HG03139 (cell line): ENCODE results near the gene DHX9.
"Not testable (repeated sequence)": the region's sequence is repeated elsewhere in the genome, so short reads cannot be mapped to it uniquely, and the experiment has no call there.

Source experiments
- ATAC-seq: cut with Tn5 transposase; IDR thresholded peaks from one replicate; pipeline ENCODE4 v1.9.1; 2021; ENCODE audit not compliant: unreplicated experiment

DHX9 gene

GRCh38 chr1:182888736-182889531 is 49.8 kb downstream of the DHX9 start:
- no peak for ATAC-seq

GRCh38 chr1:182889997-182890396 is 50.9 kb downstream of the DHX9 start:
- ATAC-seq = no peak

- ATAC-seq = no peak
Measured at GRCh38 chr1:182890927-182891610, 51.9 kb downstream of the DHX9 start.

- ATAC-seq = no peak
Measured at GRCh38 chr1:182897696-182898095, 58.5 kb downstream of the DHX9 start.

GRCh38 chr1:182901946-182902345 is 62.8 kb downstream of the DHX9 start:
- not testable (repeated sequence) for ATAC-seq

GRCh38 chr1:182905321-182905720 is 66.2 kb downstream of the DHX9 start:
- no peak for ATAC-seq

GRCh38 chr1:182909578-182909977 is 70.4 kb downstream of the DHX9 start:
- no peak for ATAC-seq

- no peak for ATAC-seq
Measured at GRCh38 chr1:182910143-182910542, 71.0 kb downstream of the DHX9 start.

GRCh38 chr1:182913401-182913800 is 74.3 kb downstream of the DHX9 start:
- no peak for ATAC-seq

GRCh38 chr1:182917378-182917777 is 78.2 kb downstream of the DHX9 start:
- no peak for ATAC-seq

- ATAC-seq = no peak
Measured at GRCh38 chr1:182925661-182926060, 86.5 kb downstream of the DHX9 start.

GRCh38 chr1:182927693-182928433 is 88.7 kb downstream of the DHX9 start:
- ATAC-seq = no peak

- no peak for ATAC-seq
Measured at GRCh38 chr1:182930985-182931384, 91.8 kb downstream of the DHX9 start.

GRCh38 chr1:182935716-182936115 is 96.6 kb downstream of the DHX9 start:
- ATAC-seq = no peak
